Fibroblast of lung (primary cell): ENCODE measurements around the gene ERRFI1. TPM values are rescaled to one million over a fixed set of nuclear protein-coding genes. Genes with fewer than 3 reads are reported as not detected.
A peak's percentile ranks its signal among the peaks of the same experiment; 100 is the strongest.

Source experiments
- DNase-seq, 2 donors: peaks; one replicate each; pipeline versions ENCODE4 v3.0.0 to v3.0.0-alpha.2; 2010; ENCODE audit warnings: low read depth in 2 of 2
- H2AFZ ChIP-seq: 2 replicates; pipeline ENCODE4 v1.5.1; 2012; ENCODE audit warnings: low read length, control low read depth, inconsistent platforms
- H3K27ac ChIP-seq: 2 replicates; pipeline ENCODE4 v1.5.1; 2011; ENCODE audit warnings: low read length, control low read depth; ENCODE audit not compliant: insufficient read depth
- H3K27me3 ChIP-seq: 2 replicates; pipeline ENCODE4 v1.5.1; 2011; ENCODE audit warnings: mild to moderate bottlenecking, low read length; ENCODE audit not compliant: control insufficient read depth, insufficient read depth
- H3K36me3 ChIP-seq: 2 replicates; pipeline ENCODE4 v1.5.1; 2011; ENCODE audit warnings: low read length; ENCODE audit not compliant: control insufficient read depth, insufficient read depth
- H3K4me1 ChIP-seq: 2 replicates; pipeline ENCODE4 v1.5.1; 2011; ENCODE audit warnings: low read length; ENCODE audit not compliant: control insufficient read depth, insufficient read depth; ENCODE audit errors: extremely low read depth
- H3K4me2 ChIP-seq: 2 replicates; pipeline ENCODE4 v1.5.1; 2011; ENCODE audit warnings: low read length, control low read depth; ENCODE audit not compliant: insufficient read depth; ENCODE audit errors: extremely low read depth
- H3K4me3 ChIP-seq, 4 experiments: fragments of 200-600 bp in 1 of 4; sonication (generic) in 1 of 4; replicated peaks in 1 of 4; 2 replicates each; pipeline ENCODE4 v1.5.1; 2011 to 2016; ENCODE audit warnings: low read length in 4 of 4, low read depth in 3 of 4, mild to moderate bottlenecking in 3 of 4, control low read depth in 2 of 4, inconsistent platforms in 1 of 4, mixed read lengths in 1 of 4; ENCODE audit not compliant: insufficient read depth in 1 of 4; ENCODE audit errors: control extremely low read depth in 1 of 4
- H3K79me2 ChIP-seq: 2 replicates; pipeline ENCODE4 v1.5.1; 2012; ENCODE audit warnings: mild to moderate bottlenecking, low read length, inconsistent platforms; ENCODE audit not compliant: control insufficient read depth, insufficient read depth
- H3K9ac ChIP-seq: 2 replicates; pipeline ENCODE4 v1.5.1; 2011; ENCODE audit warnings: mild to moderate bottlenecking, low read length, control low read depth; ENCODE audit not compliant: insufficient read depth
- H3K9me3 ChIP-seq: 2 replicates; pipeline ENCODE4 v1.5.1; 2012; ENCODE audit warnings: low read depth, low read length; ENCODE audit not compliant: control insufficient read depth, insufficient read depth
- H4K20me1 ChIP-seq: 2 replicates; pipeline ENCODE4 v1.5.1; 2011; ENCODE audit warnings: low read length; ENCODE audit not compliant: control insufficient read depth, insufficient read depth; ENCODE audit errors: extremely low read depth
- EZH2 ChIP-seq: IDR thresholded peaks from 2 replicates; pipeline ENCODE4 v1.5.1; 2012; ENCODE audit warnings: low read length, control low read depth, mild to moderate bottlenecking; ENCODE audit errors: missing control alignments
- polyA plus RNA-seq, 2 donors: library from polyadenylated mRNA; depleted of rRNA in 1 of 2; stranded (reverse) in 1 of 2; unstranded in 1 of 2; fragments of >200 nt; gene quantifications; 2 replicates each; pipeline ENCODE4 v1.2.1, GENCODE V29; 2011 to 2012; ENCODE audit warnings: missing spikeins in 1 of 2
- total RNA-seq: library from RNA; depleted of rRNA; stranded (reverse); fragments of >200 nt; gene quantifications from 2 replicates; pipeline ENCODE4 v1.2.1, GENCODE V29; 2014
- TF ChIP-seq, protein P1 (sequence below), 2 donors: IDR thresholded peaks in 1 of 2; conservative IDR thresholded peaks in 1 of 2; 1 replicate in 1 of 2; 2 replicates in 1 of 2; pipeline ENCODE4 v1.5.1; 2011 to 2012; ENCODE audit warnings: low read length in 2 of 2, control low read depth in 1 of 2, inconsistent platforms in 1 of 2, low read depth in 1 of 2, mild to moderate bottlenecking in 1 of 2

ERRFI1 gene
- total and polyA plus RNA-seq, 2 donors (not counting 1 experiment from before 2014, with no cell fraction given): 46.2 to 105 TPM

DNA sequence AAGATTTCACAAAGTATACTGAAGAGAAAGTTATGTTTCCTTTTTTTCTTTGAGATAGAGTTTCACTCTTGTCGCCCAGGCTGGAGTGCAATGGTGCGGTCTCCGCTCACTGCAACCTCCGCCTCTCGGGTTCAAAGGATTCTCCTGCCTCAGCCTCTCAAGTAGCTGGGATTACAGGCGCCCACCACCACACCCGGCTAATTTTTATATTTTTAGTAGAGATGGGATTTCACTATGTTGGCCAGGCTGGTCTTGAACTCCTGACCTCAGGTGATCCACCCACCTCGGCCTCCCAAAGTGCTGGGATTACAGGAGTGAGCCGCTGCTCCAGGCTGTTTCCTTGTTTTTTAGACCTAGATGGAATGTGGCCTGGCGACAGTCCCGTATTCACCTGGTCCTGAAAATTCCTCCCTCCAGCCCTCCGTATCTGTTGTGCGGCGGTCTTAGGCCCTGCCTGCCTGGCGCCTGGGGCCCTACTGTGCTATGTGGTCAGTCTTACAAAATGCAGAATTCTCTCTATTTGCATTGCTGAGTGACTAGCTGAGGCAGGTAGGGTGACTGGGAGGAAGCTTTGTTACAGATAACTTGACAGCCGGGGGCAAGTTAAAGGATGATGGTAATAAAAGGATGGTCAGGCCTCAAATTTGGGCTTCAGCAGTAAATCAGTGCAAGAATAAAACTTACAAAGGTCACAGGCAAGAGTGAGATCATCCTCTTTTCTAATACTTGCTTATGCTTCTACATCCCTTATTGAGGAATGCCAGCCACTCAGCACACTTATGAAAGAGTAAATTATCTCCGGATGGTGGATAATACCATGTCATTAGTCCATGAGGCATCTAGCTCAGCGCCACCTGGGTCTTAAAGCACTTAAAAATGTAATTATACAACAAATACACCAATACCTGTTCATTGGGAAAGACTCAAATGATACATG is 34.3 kb downstream of the ERRFI1 start:
- H3K4me2 ChIP-seq: no peak overlapping the region
- TF ChIP-seq EZH2: no peak
- TF ChIP-seq, protein P1, sequence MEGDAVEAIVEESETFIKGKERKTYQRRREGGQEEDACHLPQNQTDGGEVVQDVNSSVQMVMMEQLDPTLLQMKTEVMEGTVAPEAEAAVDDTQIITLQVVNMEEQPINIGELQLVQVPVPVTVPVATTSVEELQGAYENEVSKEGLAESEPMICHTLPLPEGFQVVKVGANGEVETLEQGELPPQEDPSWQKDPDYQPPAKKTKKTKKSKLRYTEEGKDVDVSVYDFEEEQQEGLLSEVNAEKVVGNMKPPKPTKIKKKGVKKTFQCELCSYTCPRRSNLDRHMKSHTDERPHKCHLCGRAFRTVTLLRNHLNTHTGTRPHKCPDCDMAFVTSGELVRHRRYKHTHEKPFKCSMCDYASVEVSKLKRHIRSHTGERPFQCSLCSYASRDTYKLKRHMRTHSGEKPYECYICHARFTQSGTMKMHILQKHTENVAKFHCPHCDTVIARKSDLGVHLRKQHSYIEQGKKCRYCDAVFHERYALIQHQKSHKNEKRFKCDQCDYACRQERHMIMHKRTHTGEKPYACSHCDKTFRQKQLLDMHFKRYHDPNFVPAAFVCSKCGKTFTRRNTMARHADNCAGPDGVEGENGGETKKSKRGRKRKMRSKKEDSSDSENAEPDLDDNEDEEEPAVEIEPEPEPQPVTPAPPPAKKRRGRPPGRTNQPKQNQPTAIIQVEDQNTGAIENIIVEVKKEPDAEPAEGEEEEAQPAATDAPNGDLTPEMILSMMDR (conservative IDR thresholded peaks at IDR 0.05 in 1 of 2, IDR thresholded peaks at IDR 0.05 in 1 of 2; ENCODE audit: low read depth in 1 of 2, low read length in 2 of 2): no peak
- H3K27ac ChIP-seq: no peak overlapping the region
- no peak overlapping the region for H3K4me3 ChIP-seq
- no peaks in the 10 kb centered on the region for H4K20me1 ChIP-seq
- no peaks in the 10 kb centered on the region for H3K27me3 ChIP-seq
- no peaks in the 10 kb centered on the region for H3K9me3 ChIP-seq
- peak in 1 of 2 donors; percentile 15 for DNase-seq
- no peak overlapping the region for H3K9ac ChIP-seq
- H2AFZ ChIP-seq: no peak overlapping the region
- H3K79me2 ChIP-seq: no peaks in the 10 kb centered on the region
- peaks cover 2% of the 10 kb centered on the region for H3K4me1 ChIP-seq
- peaks cover 4% of the 10 kb centered on the region for H3K36me3 ChIP-seq

DNA sequence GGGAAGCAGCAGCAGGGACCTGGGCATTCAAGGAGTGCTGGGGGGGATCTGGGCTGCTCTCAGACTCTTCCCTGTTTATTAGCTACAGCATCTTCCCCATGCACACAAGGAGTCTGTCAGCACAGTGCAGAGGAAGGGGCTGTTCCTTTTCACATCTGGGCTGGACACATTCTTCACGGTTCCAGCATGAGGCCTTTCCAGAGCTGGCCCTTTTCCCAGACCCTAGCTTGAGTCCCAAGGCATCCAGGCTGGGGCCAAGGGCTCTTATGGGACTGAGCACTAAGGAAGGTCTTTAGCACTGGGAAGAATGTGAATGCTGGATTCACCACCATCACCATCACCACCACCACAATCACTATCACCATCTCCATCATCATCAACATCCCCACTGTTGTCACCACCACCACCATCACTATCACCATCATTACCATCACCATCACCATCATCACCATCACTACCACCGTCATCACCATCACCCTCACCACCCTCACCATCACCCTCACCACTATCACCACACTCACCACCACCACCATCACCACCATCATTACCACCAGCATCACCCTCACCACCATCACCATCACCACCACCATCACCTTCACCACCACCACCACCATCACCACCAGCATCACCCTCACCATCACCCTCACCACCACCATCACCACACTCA is 36.2 kb downstream of the ERRFI1 start:
- Histone ChIP-seq H3K9ac (no peak overlapping the region), H2AFZ (no peak overlapping the region), H3K4me3 (no peak overlapping the region), H3K36me3 (peaks cover 11% of the 10 kb centered on the region), H3K4me2 (no peak overlapping the region), H3K27me3 (no peaks in the 10 kb centered on the region), H3K4me1 (peaks cover 2% of the 10 kb centered on the region), H3K79me2 (no peaks in the 10 kb centered on the region), H3K9me3 (no peaks in the 10 kb centered on the region), H4K20me1 (no peaks in the 10 kb centered on the region), H3K27ac (no peak overlapping the region)
- TF ChIP-seq EZH2: no peak
- TF ChIP-seq, protein P1 (conservative IDR thresholded peaks at IDR 0.05 in 1 of 2, IDR thresholded peaks at IDR 0.05 in 1 of 2; ENCODE audit: low read depth in 1 of 2, low read length in 2 of 2): no peak
- DNase-seq: peak in 1 of 2 donors; percentile 39

DNA sequence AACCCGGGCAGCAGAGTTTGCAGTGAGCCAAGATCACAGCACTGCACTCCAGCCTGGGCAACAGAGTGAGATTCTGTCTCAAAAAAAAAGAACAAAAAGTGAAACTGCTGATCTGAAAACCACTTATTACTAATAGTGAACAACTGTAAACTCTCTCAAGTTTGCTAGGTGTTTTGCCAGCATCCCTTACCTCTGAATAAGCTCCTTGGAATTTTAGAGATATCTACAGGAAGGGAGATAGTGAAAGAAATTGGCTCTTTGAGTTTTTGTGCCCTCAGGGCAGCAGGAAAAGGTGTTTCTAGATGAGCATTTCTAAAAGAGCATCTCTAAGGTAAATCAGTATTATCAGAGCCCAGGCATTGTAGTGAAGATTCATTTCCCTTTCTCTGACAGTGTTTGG is 37.5 kb downstream of the ERRFI1 start:
- no peak overlapping the region for H3K27ac ChIP-seq
- H3K9me3 ChIP-seq: no peaks in the 10 kb centered on the region
- no peak overlapping the region for H3K4me3 ChIP-seq
- TF ChIP-seq EZH2: no peak
- TF ChIP-seq, protein P1 (conservative IDR thresholded peaks at IDR 0.05 in 1 of 2, IDR thresholded peaks at IDR 0.05 in 1 of 2; ENCODE audit: low read depth in 1 of 2, low read length in 2 of 2): no peak
- peak in 1 of 2 donors; percentile 60 for DNase-seq
- no peak overlapping the region for H2AFZ ChIP-seq
- peaks cover 14% of the 10 kb centered on the region for H3K36me3 ChIP-seq
- H3K79me2 ChIP-seq: no peaks in the 10 kb centered on the region
- H3K4me2 ChIP-seq: no peak overlapping the region
- H4K20me1 ChIP-seq: no peaks in the 10 kb centered on the region
- no peaks in the 10 kb centered on the region for H3K27me3 ChIP-seq
- no peak overlapping the region for H3K9ac ChIP-seq
- no peaks in the 10 kb centered on the region for H3K4me1 ChIP-seq
